GM12873 (cell line): ENCODE data around the gene CAMK2B.

Experiments used
- CTCF ChIP-seq: IDR thresholded peaks from 2 replicates; pipeline ENCODE4 v1.5.1; 2012; ENCODE audit warnings: low read depth, mild to moderate bottlenecking, moderate library complexity, low read length, control low read depth; ENCODE audit not compliant: insufficient read depth; ENCODE audit errors: missing control alignments

The CAMK2B gene

DNA sequence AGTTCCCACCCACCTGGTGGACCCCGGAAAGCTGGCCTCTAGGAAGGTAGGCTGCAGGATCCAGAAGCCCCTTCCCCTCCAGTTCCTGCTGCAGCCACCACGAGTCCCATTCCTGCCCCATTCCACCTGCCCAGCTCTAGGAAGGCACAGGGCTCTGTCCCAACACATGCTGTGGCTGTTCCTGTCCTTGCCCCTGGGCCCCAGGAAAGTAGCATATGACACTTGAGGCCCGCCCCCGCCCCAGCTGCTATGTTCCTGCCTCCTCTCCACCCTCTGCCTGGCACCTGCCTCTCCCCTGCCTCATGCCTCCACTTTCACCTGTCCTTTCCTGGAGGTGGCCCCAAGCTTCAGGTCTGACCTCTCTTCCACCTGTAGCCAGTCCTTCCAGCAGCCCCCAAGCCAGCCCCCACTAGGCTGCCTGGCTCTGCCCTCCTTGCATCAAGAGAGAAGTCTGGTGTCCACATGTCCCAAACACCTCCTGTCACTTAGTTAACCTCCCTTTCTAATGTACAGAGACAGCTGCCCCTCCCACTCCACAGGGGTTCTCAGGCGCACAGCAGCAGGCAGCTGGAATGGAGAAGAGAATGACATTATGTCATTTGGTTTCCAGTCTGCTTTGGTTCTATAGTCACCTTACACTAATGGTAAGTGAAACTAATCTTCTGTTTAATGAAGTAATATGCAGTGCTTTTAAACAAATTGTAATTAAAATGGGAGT, 101.9 kb downstream of the CAMK2B start:
- TF ChIP-seq CTCF: no peak

- no peak for TF ChIP-seq CTCF
These were observed 102.6 kb downstream of the CAMK2B start for GRCh38 chr7:44222776-44223261.

- no peak for TF ChIP-seq CTCF
These were observed 103.3 kb downstream of the CAMK2B start for GRCh38 chr7:44222074-44222473.

GRCh38 chr7:44221231-44221791, 104.1 kb downstream of the CAMK2B start:
- TF ChIP-seq CTCF: no peak

- TF ChIP-seq CTCF: no peak
These were observed 104.9 kb downstream of the CAMK2B start for GRCh38 chr7:44220358-44221112.

DNA sequence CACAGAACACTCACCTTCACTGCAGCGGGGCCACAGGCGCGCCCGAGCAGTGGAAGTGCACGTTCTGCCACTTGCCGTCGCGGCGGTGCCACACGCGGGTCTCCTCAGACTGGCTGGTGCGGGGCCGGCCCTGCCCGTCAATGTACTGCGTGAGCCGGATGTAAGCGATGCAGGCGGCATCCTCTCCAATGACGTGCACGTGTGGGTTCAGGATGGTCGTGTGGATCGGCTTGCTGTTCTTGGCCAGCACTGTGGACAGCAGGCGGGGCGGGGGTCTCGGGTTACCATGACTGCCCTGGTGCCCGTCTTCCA, 105.4 kb downstream of the CAMK2B start:
- no peak for TF ChIP-seq CTCF

- no peak for TF ChIP-seq CTCF
These were observed 105.9 kb downstream of the CAMK2B start for GRCh38 chr7:44219371-44220045.
